Gastrocnemius medialis (tissue), 4 donors: ENCODE results near the gene PEMT. TPM values are rescaled to one million over a fixed set of nuclear protein-coding genes. Genes with fewer than 3 reads are reported as not detected.
A peak's percentile ranks its signal among the peaks of the same experiment; 100 is the strongest.

ENCODE experiments used
- ATAC-seq, 2 donors: fragments of 150-250 bp; one replicate each; pipeline ENCODE4 v1.9.1; 2016
- DNase-seq, 2 donors: peaks; one replicate each; pipeline ENCODE4 v3.0.0-alpha.2; 2019
- H3K27ac ChIP-seq, 4 donors: fragments of 200-600 bp; sonication (generic); 1 replicate in 1 of 4; 2 replicates in 3 of 4; pipeline ENCODE4 v1.5.1; 2016 to 2018; ENCODE audit warnings: mild to moderate bottlenecking in 2 of 4, moderate library complexity in 1 of 4
- H3K27me3 ChIP-seq, 3 donors: fragments of 200-600 bp; sonication (generic) in 2 of 3; 1 replicate in 1 of 3; 2 replicates in 2 of 3; pipeline versions ENCODE4 v1.5.1 to v1.6.0; 2016 to 2019; ENCODE audit warnings: mild to moderate bottlenecking in 1 of 3, moderate library complexity in 1 of 3
- H3K36me3 ChIP-seq, 2 donors: fragments of 200-600 bp; sonication (generic) in 1 of 2; one replicate each; pipeline ENCODE4 v1.5.1; 2017 to 2018
- H3K4me1 ChIP-seq, 2 donors: fragments of 200-600 bp; sonication (generic) in 1 of 2; one replicate each; pipeline ENCODE4 v1.5.1; 2016 to 2017; ENCODE audit warnings: mild to moderate bottlenecking in 2 of 2
- H3K4me3 ChIP-seq, 4 donors: fragments of 200-600 bp; sonication (generic) in 3 of 4; 1 replicate in 1 of 4; 2 replicates in 3 of 4; pipeline ENCODE4 v1.5.1; 2016 to 2019; ENCODE audit warnings: mild to moderate bottlenecking in 2 of 4
- H3K9me3 ChIP-seq, 3 donors: fragments of 200-600 bp; sonication (generic) in 2 of 3; 1 replicate in 1 of 3; 2 replicates in 2 of 3; pipeline ENCODE4 v1.5.1; 2016 to 2019
- POLR2A ChIP-seq, 2 donors: fragments of 450-650 bp; IDR thresholded peaks; one replicate each; pipeline ENCODE4 v1.6.1; 2017; ENCODE audit warnings: antibody characterized with exemption in 2 of 2, mild to moderate bottlenecking in 2 of 2, moderate library complexity in 2 of 2
- in situ Hi-C, 4 donors: fragments of 200-750 bp; cut with MboI; loops; one replicate each; pipeline versions ENCODE4 v1.15.0 to v1.8.0; 2017; ENCODE audit warnings: low sequenced_read_pairs in 4 of 4
- intact Hi-C: fragments of 100-400 bp; cut with DNase I; formaldehyde crosslinking; loops from one replicate; pipeline ENCODE4 v1.15.1; 2023; ENCODE audit warnings: low total_unique reads
- total RNA-seq, 4 donors: library from RNA; depleted of rRNA; stranded (reverse); fragments of >200 nt; gene quantifications; one replicate each; pipeline versions ENCODE4 v1.1.0 to v1.2.3, GENCODE V29; 2016
- TF ChIP-seq, protein P1 (sequence below), 5 experiments: fragments of 450-650 bp in 3 of 5; fragments of 200-600 bp in 2 of 5; sonication (generic) in 2 of 5; IDR thresholded peaks in 4 of 5; conservative IDR thresholded peaks in 1 of 5; 1 replicate in 4 of 5; 2 replicates in 1 of 5; pipeline ENCODE4 v1.5.1; 2016 to 2019; ENCODE audit warnings: antibody characterized with exemption in 5 of 5, mild to moderate bottlenecking in 3 of 5, moderate library complexity in 3 of 5

Gene PEMT
- total RNA-seq, 4 donors from 2014 or later: 32.8 to 48.2 (median 34.2) TPM

DNA sequence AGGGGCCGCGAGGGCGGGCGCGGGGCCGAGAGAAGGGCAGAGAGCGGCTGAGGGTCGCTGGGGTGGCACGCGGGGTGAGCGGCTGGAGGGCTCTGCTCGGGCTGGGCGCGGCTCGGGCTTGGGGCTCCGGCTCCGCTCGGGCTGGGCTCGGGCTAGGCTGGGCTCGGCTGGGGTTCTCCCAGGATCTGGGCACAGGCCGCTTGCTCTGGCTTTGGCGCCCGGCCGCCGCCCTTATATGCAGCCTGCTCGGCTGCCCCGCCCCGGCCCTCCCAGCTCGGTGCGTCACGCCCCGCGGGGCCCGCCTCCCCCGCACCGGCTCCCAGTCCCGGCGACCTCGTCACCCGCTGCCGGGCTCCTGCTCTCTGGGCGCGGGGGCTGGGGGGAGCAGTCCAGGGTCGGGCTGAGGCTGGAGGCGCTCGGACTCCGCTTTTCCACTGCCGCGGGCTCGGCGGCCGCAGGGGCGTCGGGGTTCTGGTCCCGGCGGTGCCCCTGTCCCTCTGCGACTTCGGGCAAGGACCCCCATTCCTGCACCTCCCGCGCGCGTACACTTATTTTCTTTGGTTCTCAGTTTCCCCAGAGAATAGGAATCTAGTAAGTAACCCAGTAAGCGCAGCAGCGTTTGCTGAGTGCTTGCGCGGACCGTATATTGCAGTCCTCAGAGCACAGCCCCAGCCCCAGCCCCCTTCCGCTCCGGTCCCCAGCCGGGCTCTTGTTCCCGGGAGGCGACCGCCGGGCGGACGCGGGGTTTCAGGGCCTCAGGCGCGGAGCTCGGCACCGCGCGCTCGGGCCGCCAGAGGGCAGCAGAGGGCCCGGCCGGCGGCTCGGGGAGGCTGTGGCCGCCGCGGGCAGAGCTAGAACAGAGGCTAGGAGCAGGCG lies 95.1 kb downstream of the PEMT start, which contains the start of gene RASD1:
Gene RASD1, minus strand, starts transcription at position 207 of the 876 bp plus-strand sequence. CDS start 214 bp downstream, outside the sequence.
- Histone ChIP-seq H3K9me3 (no peaks in the 10 kb centered on the region), H3K36me3 (peaks cover 0 to 5% of the 10 kb centered on the region in 2 donors), H3K27ac (peak within 1 kb of the TSS; percentile 82 to 97 (median 94)), H3K4me3 (peak within 1 kb of the TSS; percentile 80 to 93 (median 90)), H3K27me3 (no peaks in the 10 kb centered on the region), H3K4me1 (peaks cover 10 to 26% of the 10 kb centered on the region in 2 donors)
- DNase-seq (peak; percentile 88 to 90), ATAC-seq (peak; percentile 69 to 78)
- TF ChIP-seq, protein P1, sequence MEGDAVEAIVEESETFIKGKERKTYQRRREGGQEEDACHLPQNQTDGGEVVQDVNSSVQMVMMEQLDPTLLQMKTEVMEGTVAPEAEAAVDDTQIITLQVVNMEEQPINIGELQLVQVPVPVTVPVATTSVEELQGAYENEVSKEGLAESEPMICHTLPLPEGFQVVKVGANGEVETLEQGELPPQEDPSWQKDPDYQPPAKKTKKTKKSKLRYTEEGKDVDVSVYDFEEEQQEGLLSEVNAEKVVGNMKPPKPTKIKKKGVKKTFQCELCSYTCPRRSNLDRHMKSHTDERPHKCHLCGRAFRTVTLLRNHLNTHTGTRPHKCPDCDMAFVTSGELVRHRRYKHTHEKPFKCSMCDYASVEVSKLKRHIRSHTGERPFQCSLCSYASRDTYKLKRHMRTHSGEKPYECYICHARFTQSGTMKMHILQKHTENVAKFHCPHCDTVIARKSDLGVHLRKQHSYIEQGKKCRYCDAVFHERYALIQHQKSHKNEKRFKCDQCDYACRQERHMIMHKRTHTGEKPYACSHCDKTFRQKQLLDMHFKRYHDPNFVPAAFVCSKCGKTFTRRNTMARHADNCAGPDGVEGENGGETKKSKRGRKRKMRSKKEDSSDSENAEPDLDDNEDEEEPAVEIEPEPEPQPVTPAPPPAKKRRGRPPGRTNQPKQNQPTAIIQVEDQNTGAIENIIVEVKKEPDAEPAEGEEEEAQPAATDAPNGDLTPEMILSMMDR (IDR thresholded peaks at IDR 0.05 in 4 of 5, conservative IDR thresholded peaks at IDR 0.05 in 1 of 5): peak; percentile 80 to 99 (median 98)
- TF ChIP-seq POLR2A (IDR thresholded peaks at IDR 0.05): peak; percentile 100
- intact Hi-C loops: loop anchor here (1.0 to 10.0 kb wide), 5 partner anchors 30 to 452 kb away; partner anchors contain the start of gene MPRIP
- in situ Hi-C loops: loop anchor here (5.0 to 10.0 kb wide), 2 partner anchors 76 to 142 kb away; no protein-coding TSS in a partner anchor

GRCh38 chr17:17495536-17496188 lies 95.8 kb downstream of the PEMT start:
- Histone ChIP-seq H3K36me3 (peaks cover 0 to 8% of the 10 kb centered on the region in 2 donors), H3K4me3 (peak overlapping the region; percentile 80 to 93 (median 90)), H3K27me3 (no peaks in the 10 kb centered on the region), H3K4me1 (peaks cover 16 to 30% of the 10 kb centered on the region in 2 donors), H3K9me3 (no peaks in the 10 kb centered on the region), H3K27ac (peak overlapping the region; percentile 82 to 97 (median 94))
- in situ Hi-C loops (loop anchor here (5.0 to 10.0 kb wide), 2 partner anchors 77 to 141 kb away; no protein-coding TSS in a partner anchor), intact Hi-C loops (loop anchor here (1.0 to 10.0 kb wide), 4 partner anchors 39 to 451 kb away; partner anchors contain the start of gene MPRIP)
- ATAC-seq (peak; percentile 16 to 17), DNase-seq (no peak)
- no peak for TF ChIP-seq POLR2A (IDR thresholded peaks at IDR 0.05)
- TF ChIP-seq, protein P1 (IDR thresholded peaks at IDR 0.05 in 4 of 5, conservative IDR thresholded peaks at IDR 0.05 in 1 of 5): no peak

DNA sequence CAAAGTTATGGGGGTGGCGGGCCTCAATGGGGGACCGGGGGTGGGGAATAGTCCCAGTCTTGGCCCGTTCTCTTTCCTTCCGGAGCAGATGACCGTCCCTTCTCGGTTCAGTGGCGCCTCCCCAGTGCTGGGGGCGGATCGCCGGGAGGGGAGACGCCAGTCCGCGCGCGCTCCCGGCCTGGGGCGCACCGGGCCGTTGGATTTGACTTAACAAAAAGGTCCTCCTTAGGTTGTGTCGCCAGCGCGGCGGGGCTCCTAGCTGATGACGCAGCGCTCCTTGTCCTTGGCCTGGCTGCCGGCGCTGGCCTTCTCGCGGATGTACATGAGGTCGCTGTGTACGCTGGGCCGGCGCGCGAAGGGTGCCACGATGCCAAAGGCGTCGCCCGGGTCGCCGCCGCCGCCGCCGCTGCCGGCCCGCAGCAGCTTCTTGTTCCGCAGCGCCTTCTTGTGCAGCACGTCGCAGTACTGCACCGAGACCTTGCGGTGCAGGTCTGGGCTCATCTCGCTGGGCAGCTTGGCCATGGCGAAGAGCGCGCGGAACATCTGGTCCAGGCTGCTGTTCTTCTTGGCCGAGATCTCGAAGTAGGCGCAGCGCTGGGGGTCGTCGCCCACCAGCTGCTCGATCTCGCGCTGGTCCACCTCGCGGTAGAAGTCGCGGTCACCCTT lies 96.5 kb downstream of the PEMT start:
- Histone ChIP-seq H3K27me3 (no peaks in the 10 kb centered on the region), H3K4me3 (peak overlapping the region; percentile 80 to 93 (median 90)), H3K9me3 (no peaks in the 10 kb centered on the region), H3K27ac (peak overlapping the region; percentile 82 to 97 (median 94)), H3K4me1 (peaks cover 21 to 30% of the 10 kb centered on the region in 2 donors), H3K36me3 (peaks cover 0 to 8% of the 10 kb centered on the region in 2 donors)
- peak; percentile 16 to 58 for DNase-seq
- TF ChIP-seq POLR2A (IDR thresholded peaks at IDR 0.05): peak in 1 of 2 donors; percentile 30
- TF ChIP-seq, protein P1 (IDR thresholded peaks at IDR 0.05 in 4 of 5, conservative IDR thresholded peaks at IDR 0.05 in 1 of 5): no peak
- peak in 1 of 2 donors; percentile 6 for ATAC-seq
- intact Hi-C loops (loop anchor here (10.0 kb wide), 1 partner anchor 450 kb away; the partner anchor contains the start of gene MPRIP), in situ Hi-C loops (loop anchor here (5.0 to 10.0 kb wide), 2 partner anchors 77 to 140 kb away; no protein-coding TSS in a partner anchor)

DNA sequence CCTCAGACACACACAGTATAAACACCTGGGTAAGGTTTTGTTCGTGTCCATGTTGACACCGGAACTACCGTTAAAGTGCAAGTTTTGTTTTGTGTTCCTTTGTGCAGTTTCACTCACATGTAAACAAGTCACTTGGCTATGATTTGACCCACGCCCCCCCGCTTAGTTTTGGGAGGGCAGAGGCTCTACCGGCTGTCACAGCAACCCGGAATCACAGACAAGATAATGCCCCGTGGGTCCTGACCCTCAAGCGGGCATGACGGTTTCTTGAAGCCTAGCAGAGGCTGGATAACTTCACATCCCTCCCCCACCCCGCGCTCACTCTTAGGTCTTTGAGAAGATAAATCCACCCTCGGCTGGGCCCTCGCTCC lies 97.0 kb downstream of the PEMT start:
- H3K27me3 ChIP-seq: no peaks in the 10 kb centered on the region
- intact Hi-C loops: loop anchor here (10.0 kb wide), 1 partner anchor 450 kb away; the partner anchor contains the start of gene MPRIP
- ATAC-seq (no peak), DNase-seq (peak; percentile 51 to 54)
- TF ChIP-seq POLR2A (IDR thresholded peaks at IDR 0.05): no peak
- TF ChIP-seq, protein P1 (IDR thresholded peaks at IDR 0.05 in 4 of 5, conservative IDR thresholded peaks at IDR 0.05 in 1 of 5): no peak
- peak overlapping the region; percentile 82 to 97 (median 94) for H3K27ac ChIP-seq
- in situ Hi-C loops: loop anchor here in 2 of 4 donors (10.0 kb wide), 1 partner anchor 140 kb away; no protein-coding TSS in a partner anchor
- H3K4me3 ChIP-seq: peak overlapping the region; percentile 80 to 93 (median 90)
- H3K4me1 ChIP-seq: peaks cover 21 to 30% of the 10 kb centered on the region in 2 donors
- no peaks in the 10 kb centered on the region for H3K9me3 ChIP-seq
- H3K36me3 ChIP-seq: peaks cover 0 to 8% of the 10 kb centered on the region in 2 donors
